Mucosa of rectum (tissue), 2 donors: Measurements from ENCODE around the gene IDNK.

Experiments
- H3K27ac ChIP-seq, 2 donors: one replicate each; pipeline ENCODE4 v1.7.0; 2013; ENCODE audit warnings: inconsistent platforms in 2 of 2, low read depth in 2 of 2, low read length in 2 of 2
- H3K27me3 ChIP-seq, 2 donors: one replicate each; pipeline ENCODE4 v1.7.0; 2013; ENCODE audit warnings: low read length in 2 of 2; ENCODE audit not compliant: control insufficient read depth in 2 of 2, insufficient read depth in 2 of 2
- H3K36me3 ChIP-seq, 2 donors: one replicate each; pipeline ENCODE4 v1.7.0; 2013; ENCODE audit warnings: low read length in 2 of 2; ENCODE audit not compliant: control insufficient read depth in 2 of 2, insufficient read depth in 2 of 2
- H3K4me1 ChIP-seq, 2 donors: one replicate each; pipeline ENCODE4 v1.7.0; 2013; ENCODE audit warnings: low read length in 2 of 2, mild to moderate bottlenecking in 1 of 2; ENCODE audit not compliant: control insufficient read depth in 2 of 2, insufficient read depth in 2 of 2
- H3K4me3 ChIP-seq, 2 donors: one replicate each; pipeline ENCODE4 v1.7.0; 2013; ENCODE audit warnings: low read length in 2 of 2
- H3K9ac ChIP-seq, 2 donors: one replicate each; pipeline ENCODE4 v1.7.0; 2013; ENCODE audit warnings: low read length in 2 of 2, low read depth in 1 of 2, mild to moderate bottlenecking in 1 of 2
- H3K9me3 ChIP-seq, 2 donors: one replicate each; pipeline ENCODE4 v1.7.0; 2013; ENCODE audit warnings: low read length in 2 of 2; ENCODE audit not compliant: control insufficient read depth in 2 of 2
- donor health status: healthy.
- donor health status: Normal muscosa, but diverticular disease.

Gene IDNK

DNA sequence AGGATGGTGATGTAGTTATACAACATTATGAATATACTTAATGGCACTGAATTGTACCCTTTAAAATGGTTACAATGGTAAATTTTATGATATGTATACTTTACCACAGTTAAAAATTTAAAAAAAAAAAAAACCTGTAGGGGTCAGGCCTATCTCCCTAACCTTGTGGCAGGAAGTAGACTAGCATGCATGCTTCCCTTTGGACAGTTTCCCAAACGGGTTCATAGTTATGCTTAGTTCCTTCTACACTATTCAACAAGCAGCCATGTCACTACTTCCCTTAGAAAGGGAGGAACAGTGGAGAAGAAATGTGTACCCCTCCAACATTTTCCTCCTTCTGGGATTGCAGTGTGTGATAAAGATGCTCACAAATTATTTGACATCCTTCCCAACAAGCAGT, 32.5 kb downstream of the IDNK start:
- no peaks in the 10 kb centered on the region for H3K27me3 ChIP-seq
- H3K4me1 ChIP-seq, result no peaks in the 10 kb centered on the region
- H3K36me3 ChIP-seq, result peaks cover 31 to 56% of the 10 kb centered on the region in 2 donors
- no peak overlapping the region for H3K9ac ChIP-seq
- no peak overlapping the region for H3K4me3 ChIP-seq
- H3K9me3 ChIP-seq, result no peaks in the 10 kb centered on the region
- H3K27ac ChIP-seq, result peak overlapping the region in 1 of 2 donors; percentile 12

DNA sequence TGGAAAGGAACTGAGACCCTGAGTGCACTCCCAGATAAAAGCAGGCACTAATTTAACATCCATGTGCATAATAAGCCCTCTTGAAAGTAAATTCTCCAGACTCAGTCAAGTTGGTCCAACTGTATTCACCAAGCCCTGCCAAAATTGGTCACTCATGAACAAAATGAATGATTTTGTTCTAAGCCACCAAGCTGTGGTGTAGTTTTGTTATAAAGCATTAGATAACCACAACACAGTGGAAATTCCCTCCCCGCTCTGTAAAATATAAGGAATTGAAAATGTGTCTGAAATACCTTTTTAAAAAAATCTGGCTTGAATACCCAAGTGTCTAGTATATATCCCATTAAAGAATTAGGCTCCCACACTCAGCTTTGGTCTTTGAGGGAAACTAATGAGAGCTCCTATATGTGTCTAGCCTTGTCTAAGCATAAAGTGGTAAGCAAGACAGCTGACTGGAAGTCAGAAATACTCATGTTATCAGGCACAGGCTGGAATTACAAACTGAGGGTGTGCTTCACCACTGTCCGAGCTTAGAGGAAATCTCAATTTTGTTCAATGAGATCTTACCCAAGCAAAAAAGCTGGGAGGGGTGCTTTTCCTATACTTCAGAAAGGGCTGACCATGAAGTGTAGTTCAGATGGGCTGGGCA, 33.2 kb downstream of the IDNK start:
- H3K27me3 ChIP-seq, result no peaks in the 10 kb centered on the region

DNA sequence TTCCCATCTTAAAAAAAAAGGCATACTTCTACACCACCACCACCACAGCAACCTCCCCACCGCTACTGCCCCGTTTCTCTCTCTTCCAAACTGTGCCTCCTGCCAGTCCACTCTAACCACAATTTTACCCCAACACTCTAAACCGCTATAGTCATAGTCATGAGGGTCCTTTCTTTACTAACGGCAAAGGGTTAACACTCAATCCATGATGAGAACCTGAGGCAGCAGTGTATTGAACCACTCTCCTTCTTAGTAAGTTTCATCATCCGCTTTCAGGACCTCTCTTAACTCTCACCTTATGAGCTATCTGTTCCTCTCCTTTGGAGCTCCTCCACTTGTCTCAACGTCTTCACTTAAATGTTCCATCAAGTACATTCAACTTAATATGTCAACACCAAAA, 34.0 kb downstream of the IDNK start:
- peaks cover 38 to 56% of the 10 kb centered on the region in 2 donors for H3K36me3 ChIP-seq

More for the DNA sequence above, 33.2 kb downstream of the IDNK start:
- peaks cover 35 to 55% of the 10 kb centered on the region in 2 donors for H3K36me3 ChIP-seq
- no peak overlapping the region for H3K27ac ChIP-seq
- no peaks in the 10 kb centered on the region for H3K4me1 ChIP-seq
- no peaks in the 10 kb centered on the region for H3K9me3 ChIP-seq
- no peak overlapping the region for H3K9ac ChIP-seq
- no peak overlapping the region for H3K4me3 ChIP-seq

GRCh38 chr9:83662933-83663332, 40.0 kb downstream of the IDNK start:
- no peak overlapping the region for H3K4me3 ChIP-seq
- H3K27me3 ChIP-seq, result no peaks in the 10 kb centered on the region
- H3K4me1 ChIP-seq, result no peaks in the 10 kb centered on the region
- H3K9me3 ChIP-seq, result no peaks in the 10 kb centered on the region
- peaks cover 40 to 58% of the 10 kb centered on the region in 2 donors for H3K36me3 ChIP-seq
- no peak overlapping the region for H3K27ac ChIP-seq
- no peak overlapping the region for H3K9ac ChIP-seq

More for the DNA sequence above, 34.0 kb downstream of the IDNK start:
- Histone ChIP-seq H3K27me3 (no peaks in the 10 kb centered on the region), H3K4me1 (no peaks in the 10 kb centered on the region), H3K4me3 (no peak overlapping the region), H3K9me3 (no peaks in the 10 kb centered on the region), H3K27ac (no peak overlapping the region), H3K9ac (no peak overlapping the region)

DNA sequence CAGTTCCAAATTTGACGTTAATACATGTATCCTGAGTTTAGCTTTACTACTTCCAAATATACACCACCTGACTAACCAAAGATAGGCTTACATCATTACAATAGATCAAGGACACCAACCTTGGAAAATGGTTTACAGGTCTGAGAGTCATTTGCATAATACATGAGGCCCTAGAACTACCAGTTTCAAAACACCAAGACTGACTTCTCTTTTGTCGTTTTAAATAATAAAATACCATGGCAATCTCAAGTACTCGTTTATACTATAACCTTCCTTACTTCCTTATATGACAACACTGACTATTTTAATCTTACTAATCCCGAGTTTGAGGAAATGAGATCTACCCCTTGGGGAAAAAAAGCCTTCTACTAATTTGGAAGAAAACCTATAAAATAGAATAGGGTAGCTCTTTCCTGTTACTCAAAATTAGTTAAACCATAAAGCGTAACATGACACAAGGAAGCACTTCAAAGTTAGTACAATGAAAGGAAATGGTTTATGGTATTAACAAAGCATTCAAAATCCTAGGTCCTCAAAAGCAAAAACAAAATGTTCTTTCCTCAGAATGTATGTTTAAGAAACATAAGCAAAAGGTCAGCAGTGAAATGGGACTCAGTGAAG, 42.7 kb downstream of the IDNK start:
- no peak overlapping the region for H3K9ac ChIP-seq
- no peaks in the 10 kb centered on the region for H3K9me3 ChIP-seq
- peaks cover 36 to 59% of the 10 kb centered on the region in 2 donors for H3K36me3 ChIP-seq
- H3K27me3 ChIP-seq, result no peaks in the 10 kb centered on the region
- H3K27ac ChIP-seq, result no peak overlapping the region
- no peak overlapping the region for H3K4me3 ChIP-seq
- H3K4me1 ChIP-seq, result no peaks in the 10 kb centered on the region

DNA sequence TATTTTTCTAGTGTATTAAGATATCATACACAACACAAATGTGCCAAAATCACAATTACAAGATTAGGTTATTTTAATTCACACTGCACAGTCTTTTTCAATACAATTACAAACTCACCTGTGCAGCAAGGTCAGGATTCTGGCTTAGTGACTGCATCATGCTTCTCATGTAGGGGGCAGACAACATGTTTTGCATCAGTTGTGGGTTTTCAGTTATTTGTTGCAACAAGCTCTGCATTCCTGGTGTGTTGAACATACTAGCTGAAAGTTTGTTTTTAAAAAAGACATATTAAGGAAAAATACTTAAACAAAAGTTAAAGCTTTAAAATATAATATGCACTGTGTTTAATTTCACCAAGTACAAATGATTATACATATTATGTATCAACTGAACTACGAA, 46.1 kb downstream of the IDNK start:
- no peaks in the 10 kb centered on the region for H3K9me3 ChIP-seq
- no peak overlapping the region for H3K4me3 ChIP-seq
- H3K4me1 ChIP-seq, result no peaks in the 10 kb centered on the region
- no peak overlapping the region for H3K27ac ChIP-seq
- H3K9ac ChIP-seq, result no peak overlapping the region
- H3K27me3 ChIP-seq, result no peaks in the 10 kb centered on the region
- H3K36me3 ChIP-seq, result peaks cover 34 to 53% of the 10 kb centered on the region in 2 donors

GRCh38 chr9:83670381-83670780, 47.4 kb downstream of the IDNK start:
- Histone ChIP-seq H3K27ac (no peak overlapping the region), H3K36me3 (peaks cover 34 to 49% of the 10 kb centered on the region in 2 donors), H3K9me3 (no peaks in the 10 kb centered on the region), H3K27me3 (no peaks in the 10 kb centered on the region), H3K9ac (no peak overlapping the region), H3K4me3 (no peak overlapping the region), H3K4me1 (no peaks in the 10 kb centered on the region)

- H3K36me3 ChIP-seq, result peaks cover 36 to 53% of the 10 kb centered on the region in 2 donors
- no peak overlapping the region for H3K9ac ChIP-seq
- no peaks in the 10 kb centered on the region for H3K27me3 ChIP-seq
- H3K9me3 ChIP-seq, result no peaks in the 10 kb centered on the region
- no peaks in the 10 kb centered on the region for H3K4me1 ChIP-seq
- no peak overlapping the region for H3K27ac ChIP-seq
- H3K4me3 ChIP-seq, result no peak overlapping the region
Measured at GRCh38 chr9:83671451-83671850, 48.5 kb downstream of the IDNK start.

GRCh38 chr9:83675466-83675865, 52.5 kb downstream of the IDNK start:
- no peak overlapping the region for H3K4me3 ChIP-seq
- no peak overlapping the region for H3K9ac ChIP-seq
- no peak overlapping the region for H3K27ac ChIP-seq
- H3K27me3 ChIP-seq, result no peaks in the 10 kb centered on the region
- peaks cover 44 to 60% of the 10 kb centered on the region in 2 donors for H3K36me3 ChIP-seq
- H3K4me1 ChIP-seq, result no peaks in the 10 kb centered on the region
- H3K9me3 ChIP-seq, result no peaks in the 10 kb centered on the region

DNA sequence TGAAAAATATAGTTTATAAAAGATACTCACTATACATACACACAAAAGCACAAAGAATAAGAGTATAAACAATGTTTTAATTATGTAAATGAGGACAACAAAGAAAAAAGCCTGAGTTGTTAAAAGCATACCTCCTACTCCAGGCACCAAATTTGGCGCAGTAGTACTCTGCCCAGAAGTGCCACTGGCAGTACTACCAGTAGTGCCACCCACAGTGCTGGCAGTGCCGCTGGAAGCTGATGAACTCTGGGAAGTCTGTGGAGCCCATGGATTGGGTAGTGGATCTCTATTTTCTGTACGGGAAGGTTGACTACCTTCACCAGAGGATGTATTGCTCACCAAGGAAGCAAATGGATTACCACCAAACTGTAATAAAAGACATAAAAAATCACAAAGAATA, 54.7 kb downstream of the IDNK start:
- Histone ChIP-seq H3K4me1 (no peaks in the 10 kb centered on the region), H3K9me3 (no peaks in the 10 kb centered on the region), H3K36me3 (peaks cover 45 to 48% of the 10 kb centered on the region in 2 donors), H3K27me3 (no peaks in the 10 kb centered on the region), H3K27ac (no peak overlapping the region), H3K4me3 (no peak overlapping the region), H3K9ac (no peak overlapping the region)
